SK-N-SH (cell line): ENCODE data around the gene SLC7A14. TPM values are rescaled to one million over a fixed set of nuclear protein-coding genes. Genes with fewer than 3 reads are reported as not detected.
A peak's percentile ranks its signal among the peaks of the same experiment; 100 is the strongest.

Experiments used
- CTCF ChIA-PET: fragments of 300-600, 350-600 bp; formaldehyde crosslinking; extraction: SDS; loops from one replicate; lab custom pipeline; 2021; lab: Yijun Ruan, JAX
- POLR2A ChIA-PET: fragments of 350-600 bp; sonication (Branson Sonifier 250); formaldehyde crosslinking; extraction: SDS; loops from one replicate; lab custom pipeline; 2020; ENCODE audit warnings: antibody characterized with exemption, inconsistent platforms; lab: Yijun Ruan, JAX
- DNase-seq: peaks from one replicate; pipeline ENCODE4 v3.0.0; 2012
- H2AFZ ChIP-seq: fragments of 200-600 bp; sonication (generic); 2 replicates; pipeline ENCODE4 v1.8.1; 2016; ENCODE audit warnings: antibody characterized with exemption, mild to moderate bottlenecking, low read depth
- H3F3A ChIP-seq: fragments of 200-600 bp; sonication (generic); replicated peaks from 2 replicates; pipeline ENCODE3; 2016; ENCODE audit warnings: antibody characterized with exemption, mild to moderate bottlenecking; ENCODE audit not compliant: insufficient read depth
- H3K27ac ChIP-seq, 2 experiments: fragments of 200-500 bp in 1 of 2; fragments of 200-600 bp in 1 of 2; sonication (Bioruptor generic) in 1 of 2; sonication (generic), shearing (Covaris generic) in 1 of 2; 2 replicates each; pipeline versions ENCODE4 v1.5.1 to v1.6.1; 2014 to 2016; ENCODE audit warnings: low read depth in 2 of 2, inconsistent platforms in 1 of 2, low read length in 1 of 2, mild to moderate bottlenecking in 1 of 2, mixed read lengths in 1 of 2
- H3K27me3 ChIP-seq: fragments of 200-600 bp; sonication (generic), shearing (Covaris generic); 2 replicates; pipeline ENCODE4 v1.6.1; 2016; ENCODE audit warnings: mixed run types; ENCODE audit not compliant: insufficient read depth
- H3K36me3 ChIP-seq, 2 experiments: fragments of 200-500 bp in 1 of 2; fragments of 200-600 bp in 1 of 2; sonication (Bioruptor generic) in 1 of 2; sonication (generic) in 1 of 2; replicated peaks in 1 of 2; 2 replicates each; pipeline versions ENCODE3 to v1.5.1; 2014 to 2016; ENCODE audit warnings: low read length in 1 of 2, mild to moderate bottlenecking in 1 of 2; ENCODE audit not compliant: insufficient read depth in 2 of 2, control insufficient read depth in 1 of 2
- H3K4me1 ChIP-seq, 2 experiments: fragments of 200-500 bp in 1 of 2; fragments of 200-600 bp in 1 of 2; sonication (Bioruptor generic) in 1 of 2; sonication (generic), shearing (Covaris generic) in 1 of 2; 2 replicates each; pipeline versions ENCODE4 v1.5.1 to v1.6.1; 2014 to 2016; ENCODE audit warnings: low read depth in 1 of 2, low read length in 1 of 2, mixed run types in 1 of 2; ENCODE audit not compliant: insufficient read depth in 2 of 2, control insufficient read depth in 1 of 2
- H3K4me2 ChIP-seq: fragments of 200-600 bp; sonication (generic), shearing (Covaris generic); 2 replicates; pipeline ENCODE4 v1.6.1; 2017; ENCODE audit warnings: mixed run types
- H3K4me3 ChIP-seq, 2 experiments: fragments of 200-500 bp in 1 of 2; fragments of 200-600 bp in 1 of 2; sonication (Bioruptor generic) in 1 of 2; sonication (generic), shearing (Covaris generic) in 1 of 2; 2 replicates each; pipeline versions ENCODE4 v1.5.1 to v1.8.1; 2014 to 2016; ENCODE audit warnings: low read depth in 2 of 2, inconsistent platforms in 1 of 2, low read length in 1 of 2, mild to moderate bottlenecking in 1 of 2, mixed read lengths in 1 of 2, moderate library complexity in 1 of 2
- H3K79me2 ChIP-seq: fragments of 200-600 bp; sonication (generic); 2 replicates; pipeline ENCODE4 v1.8.1; 2017; ENCODE audit warnings: mild to moderate bottlenecking; ENCODE audit not compliant: insufficient read depth
- H3K9ac ChIP-seq: fragments of 200-600 bp; sonication (generic); 2 replicates; pipeline ENCODE4 v1.6.1; 2017; ENCODE audit warnings: mixed run types
- H3K9me2 ChIP-seq: fragments of 200-600 bp; sonication (generic); 2 replicates; pipeline ENCODE4 v1.6.1; 2017; ENCODE audit warnings: mixed run types
- H3K9me3 ChIP-seq: fragments of 200-600 bp; sonication (generic); 2 replicates; pipeline ENCODE4 v1.6.1; 2017; ENCODE audit warnings: mixed run types, mild to moderate bottlenecking, moderate library complexity
- H4K20me1 ChIP-seq: fragments of 200-600 bp; sonication (generic); 2 replicates; pipeline ENCODE4 v1.6.1; 2017; ENCODE audit warnings: mild to moderate bottlenecking, mixed run types; ENCODE audit not compliant: insufficient read depth
- CTCF ChIP-seq: fragments of 200-600 bp; sonication (generic); IDR thresholded peaks from 2 replicates; pipeline ENCODE4 v1.6.1; 2017; ENCODE audit warnings: antibody characterized with exemption, mild to moderate bottlenecking, moderate library complexity
- EP300 ChIP-seq, 2 experiments: IDR thresholded peaks; 2 replicates each; pipeline versions ENCODE4 v1.4.0 to v1.6.1; 2012; ENCODE audit warnings: borderline replicate concordance in 1 of 2, low read depth in 1 of 2, low read length in 1 of 2
- FOXM1 ChIP-seq: IDR thresholded peaks from 2 replicates; pipeline ENCODE4 v1.4.0; 2012; ENCODE audit warnings: low read depth, mild to moderate bottlenecking
- GATA2 ChIP-seq: sonication (generic); formaldehyde crosslinking; IDR thresholded peaks from 2 replicates; pipeline ENCODE4 v1.5.0; 2020; ENCODE audit warnings: mild to moderate bottlenecking, missing genetic modification reagents
- IRF3 ChIP-seq: fragments of 150-350 bp; IDR thresholded peaks from 2 replicates; pipeline ENCODE4 v1.6.1; 2016; ENCODE audit warnings: mild to moderate bottlenecking, low read depth, low read length
- MEF2A ChIP-seq: IDR thresholded peaks from 2 replicates; pipeline ENCODE4 v1.4.0; 2012; ENCODE audit warnings: low read depth, borderline replicate concordance
- POLR2AphosphoS5 ChIP-seq: IDR thresholded peaks from 2 replicates; pipeline ENCODE4 v1.6.1; 2012; ENCODE audit warnings: low read depth, low read length
- RCOR1 ChIP-seq: fragments of 150-350 bp; IDR thresholded peaks from 2 replicates; pipeline ENCODE4 v1.6.1; 2017; ENCODE audit warnings: antibody characterized with exemption, low read length
- RFX5 ChIP-seq: IDR thresholded peaks from 2 replicates; pipeline ENCODE4 v1.6.1; 2012; ENCODE audit warnings: mild to moderate bottlenecking, improper control_type of control experiment, low read length
- SIN3A ChIP-seq: IDR thresholded peaks from 2 replicates; pipeline ENCODE4 v1.6.1; 2012; ENCODE audit warnings: low read depth, mild to moderate bottlenecking, low read length, moderate library complexity, borderline replicate concordance
- SMC3 ChIP-seq: IDR thresholded peaks from 2 replicates; pipeline ENCODE4 v1.6.1; 2012; ENCODE audit warnings: low read depth, low read length, improper control_type of control experiment
- TAF1 ChIP-seq: IDR thresholded peaks from 2 replicates; pipeline ENCODE4 v1.6.1; 2012; ENCODE audit warnings: low read depth, mild to moderate bottlenecking, low read length, moderate library complexity, borderline replicate concordance
- TCF12 ChIP-seq: IDR thresholded peaks from 2 replicates; pipeline ENCODE4 v1.4.0; 2012
- TEAD4 ChIP-seq: IDR thresholded peaks from 2 replicates; pipeline ENCODE4 v1.4.0; 2012; ENCODE audit warnings: mild to moderate bottlenecking, borderline replicate concordance; ENCODE audit not compliant: insufficient read depth
- USF2 ChIP-seq: fragments of 150-350 bp; IDR thresholded peaks from 2 replicates; pipeline ENCODE4 v1.6.1; 2017; ENCODE audit warnings: antibody characterized with exemption, low read length, low read depth, borderline replicate concordance
- WGBS: methylation state at CpG from one replicate; pipeline ENCODE4 v1.1.6; 2017; ENCODE audit warnings: low lambda C conversion rate; 5-methylcytosine and 5-hydroxymethylcytosine counted together
- polyA plus RNA-seq, 3 experiments: library from polyadenylated mRNA; depleted of rRNA; stranded (reverse); fragments of >200 nt; gene quantifications; 2 replicates each; pipeline ENCODE4 v1.2.3, GENCODE V29; 2012
- TF ChIP-seq, protein P1 (sequence below): IDR thresholded peaks from 2 replicates; pipeline ENCODE4 v1.4.0; 2012; ENCODE audit warnings: low read depth, borderline replicate concordance
- TF ChIP-seq, protein P2 (sequence below): IDR thresholded peaks from 2 replicates; pipeline ENCODE4; 2012
- TF ChIP-seq, protein P3 (sequence below): IDR thresholded peaks from 2 replicates; pipeline ENCODE4 v1.4.0; 2012; ENCODE audit warnings: low read depth

Gene SLC7A14
- polyA plus RNA-seq, 1 of the 3 experiments (the other 2 are of a cell fraction): 2.5 TPM

- TF ChIP-seq, protein P1, sequence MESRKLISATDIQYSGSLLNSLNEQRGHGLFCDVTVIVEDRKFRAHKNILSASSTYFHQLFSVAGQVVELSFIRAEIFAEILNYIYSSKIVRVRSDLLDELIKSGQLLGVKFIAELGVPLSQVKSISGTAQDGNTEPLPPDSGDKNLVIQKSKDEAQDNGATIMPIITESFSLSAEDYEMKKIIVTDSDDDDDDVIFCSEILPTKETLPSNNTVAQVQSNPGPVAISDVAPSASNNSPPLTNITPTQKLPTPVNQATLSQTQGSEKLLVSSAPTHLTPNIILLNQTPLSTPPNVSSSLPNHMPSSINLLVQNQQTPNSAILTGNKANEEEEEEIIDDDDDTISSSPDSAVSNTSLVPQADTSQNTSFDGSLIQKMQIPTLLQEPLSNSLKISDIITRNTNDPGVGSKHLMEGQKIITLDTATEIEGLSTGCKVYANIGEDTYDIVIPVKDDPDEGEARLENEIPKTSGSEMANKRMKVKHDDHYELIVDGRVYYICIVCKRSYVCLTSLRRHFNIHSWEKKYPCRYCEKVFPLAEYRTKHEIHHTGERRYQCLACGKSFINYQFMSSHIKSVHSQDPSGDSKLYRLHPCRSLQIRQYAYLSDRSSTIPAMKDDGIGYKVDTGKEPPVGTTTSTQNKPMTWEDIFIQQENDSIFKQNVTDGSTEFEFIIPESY: no peak
- TF ChIP-seq, protein P2, sequence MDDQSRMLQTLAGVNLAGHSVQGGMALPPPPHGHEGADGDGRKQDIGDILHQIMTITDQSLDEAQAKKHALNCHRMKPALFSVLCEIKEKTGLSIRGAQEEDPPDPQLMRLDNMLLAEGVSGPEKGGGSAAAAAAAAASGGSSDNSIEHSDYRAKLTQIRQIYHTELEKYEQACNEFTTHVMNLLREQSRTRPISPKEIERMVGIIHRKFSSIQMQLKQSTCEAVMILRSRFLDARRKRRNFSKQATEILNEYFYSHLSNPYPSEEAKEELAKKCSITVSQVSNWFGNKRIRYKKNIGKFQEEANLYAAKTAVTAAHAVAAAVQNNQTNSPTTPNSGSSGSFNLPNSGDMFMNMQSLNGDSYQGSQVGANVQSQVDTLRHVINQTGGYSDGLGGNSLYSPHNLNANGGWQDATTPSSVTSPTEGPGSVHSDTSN: peak; percentile 50
- TF ChIP-seq TCF12 (peak; percentile 39; the same call in 1 of the 2 replicates), FOXM1 (no peak), MEF2A (no peak), RFX5 (no peak), USF2 (no peak), CTCF (no peak), RCOR1 (no peak), GATA2 (CRISPR knock-in tag) (no peak), POLR2AphosphoS5 (no peak)
- TF ChIP-seq, protein P3, sequence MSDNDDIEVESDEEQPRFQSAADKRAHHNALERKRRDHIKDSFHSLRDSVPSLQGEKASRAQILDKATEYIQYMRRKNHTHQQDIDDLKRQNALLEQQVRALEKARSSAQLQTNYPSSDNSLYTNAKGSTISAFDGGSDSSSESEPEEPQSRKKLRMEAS: peak; percentile 15; the same call in 1 of the 2 replicates
Measured at GRCh38 chr3:170493712-170494182, 92.1 kb downstream of the SLC7A14 start (continued).

GRCh38 chr3:170491901-170492300 lies 94.0 kb downstream of the SLC7A14 start:
- H3K4me3 ChIP-seq: no peak overlapping the region
- DNase-seq: no peak
- no peak overlapping the region for H3K27ac ChIP-seq
- WGBS: 89% methylated on average over 3 of the region's 3 CpGs
- ChIA-PET POLR2A (no interaction called here), CTCF (interaction anchor here (0.9 kb wide), 1 partner anchor 8 kb away, joined by 3 read pairs; no protein-coding TSS in a partner anchor)
- H2AFZ ChIP-seq: no peak overlapping the region
- no peaks in the 10 kb centered on the region for H3K9me3 ChIP-seq
- H3K36me3 ChIP-seq: no peaks in the 10 kb centered on the region
- no peaks in the 10 kb centered on the region for H3K9me2 ChIP-seq
- no peaks in the 10 kb centered on the region for H4K20me1 ChIP-seq
- no peaks in the 10 kb centered on the region for H3F3A ChIP-seq
- H3K4me1 ChIP-seq: peaks cover 0 to 2% of the 10 kb centered on the region in 2 experiments; a peak in 1 of 4 replicates
- no peaks in the 10 kb centered on the region for H3K27me3 ChIP-seq
- no peak overlapping the region for H3K9ac ChIP-seq
- H3K4me2 ChIP-seq: no peak overlapping the region
- no peaks in the 10 kb centered on the region for H3K79me2 ChIP-seq
- TF ChIP-seq USF2 (no peak), TCF12 (no peak), SIN3A (no peak), SMC3 (no peak), IRF3 (no peak), EP300 (IDR thresholded peaks at IDR 0.05; ENCODE audit: borderline replicate concordance in 1 of 2, low read depth in 1 of 2, low read length in 1 of 2) (no peak), TEAD4 (no peak), TAF1 (no peak)
- TF ChIP-seq, protein P3: no peak
